NCI-H1694 (cell line): Measurements from ENCODE around the gene ERC2.

Experiments used
- DNase-seq: peaks from one replicate; lab custom pipeline; 2025; lab: John Stamatoyannopoulos, UW

ERC2 gene

GRCh38 chr3:55617385-55617784 lies 850.9 kb downstream of the ERC2 start:
- DNase-seq = no peak

DNA sequence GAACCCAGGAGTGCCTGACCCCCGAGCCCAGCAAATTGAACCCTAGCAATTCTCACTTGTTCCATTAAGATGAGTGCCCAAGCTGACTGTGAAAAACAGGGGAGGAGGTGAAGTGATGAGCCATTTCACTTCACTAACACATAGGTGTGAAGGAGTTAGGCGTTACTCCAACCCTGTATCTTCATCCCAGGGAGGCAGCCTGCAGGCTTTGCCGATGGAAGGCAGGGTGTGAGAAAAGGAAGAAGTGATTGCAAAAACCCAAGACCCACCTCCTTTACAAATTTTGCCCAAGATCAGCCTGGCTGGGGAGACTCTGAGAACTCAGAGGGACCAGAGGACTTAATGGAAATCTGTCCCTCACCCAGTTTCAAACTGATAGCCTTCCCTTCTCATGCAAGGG lies 851.5 kb downstream of the ERC2 start:
- DNase-seq = no peak

GRCh38 chr3:55615694-55616295 lies 852.5 kb downstream of the ERC2 start:
- no peak for DNase-seq

DNA sequence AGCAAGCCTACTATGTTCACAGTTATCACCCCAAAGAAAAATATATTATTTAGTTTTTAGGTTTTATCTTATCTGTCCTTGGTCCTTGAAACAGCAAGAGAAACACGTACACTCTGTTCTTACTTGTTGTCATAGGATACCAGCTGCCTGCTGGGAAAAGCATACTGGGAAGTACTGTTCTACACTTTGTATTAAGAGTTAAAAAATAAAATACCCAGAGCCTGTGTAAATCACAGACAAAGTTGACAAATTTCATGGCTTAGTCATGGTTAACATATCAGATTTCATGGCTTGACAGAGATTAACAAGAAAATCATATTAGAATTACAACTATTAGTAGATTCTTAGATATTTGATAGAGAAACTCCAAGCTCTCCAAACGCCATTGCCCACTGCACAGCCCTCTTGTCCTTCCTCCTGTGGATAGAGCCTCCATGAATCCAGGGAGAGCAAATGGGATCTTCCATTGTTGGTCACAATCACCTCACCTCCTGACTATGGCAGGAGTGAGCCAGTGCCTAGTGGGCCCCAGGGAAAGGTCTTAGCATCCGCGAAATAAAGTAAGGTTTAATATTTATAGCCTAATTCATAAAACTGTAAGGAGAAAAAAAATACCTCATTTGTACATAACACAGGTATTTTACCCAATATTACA lies 853.1 kb downstream of the ERC2 start:
- no peak for DNase-seq

DNA sequence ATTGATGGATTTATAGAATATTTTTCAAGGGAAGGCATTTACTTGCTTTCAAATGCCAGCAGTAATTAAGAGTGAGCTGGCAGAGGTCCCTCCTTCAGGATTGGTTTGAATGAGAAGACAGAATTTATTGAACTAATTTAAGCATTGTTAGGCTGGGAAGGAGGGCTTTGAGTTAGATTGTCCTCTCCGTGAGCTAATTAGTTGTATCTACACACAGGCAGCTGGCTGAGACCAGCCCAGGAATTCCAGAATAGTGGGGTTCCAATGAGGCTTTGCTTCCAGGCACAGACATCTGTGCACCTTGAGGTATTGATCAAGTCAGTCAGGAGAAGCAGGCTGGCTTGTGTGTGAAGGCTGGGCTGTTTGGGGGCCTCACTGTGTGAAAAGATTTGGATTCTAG lies 857.1 kb downstream of the ERC2 start:
- no peak for DNase-seq

GRCh38 chr3:55609230-55609827 lies 858.9 kb downstream of the ERC2 start:
- DNase-seq = no peak

DNA sequence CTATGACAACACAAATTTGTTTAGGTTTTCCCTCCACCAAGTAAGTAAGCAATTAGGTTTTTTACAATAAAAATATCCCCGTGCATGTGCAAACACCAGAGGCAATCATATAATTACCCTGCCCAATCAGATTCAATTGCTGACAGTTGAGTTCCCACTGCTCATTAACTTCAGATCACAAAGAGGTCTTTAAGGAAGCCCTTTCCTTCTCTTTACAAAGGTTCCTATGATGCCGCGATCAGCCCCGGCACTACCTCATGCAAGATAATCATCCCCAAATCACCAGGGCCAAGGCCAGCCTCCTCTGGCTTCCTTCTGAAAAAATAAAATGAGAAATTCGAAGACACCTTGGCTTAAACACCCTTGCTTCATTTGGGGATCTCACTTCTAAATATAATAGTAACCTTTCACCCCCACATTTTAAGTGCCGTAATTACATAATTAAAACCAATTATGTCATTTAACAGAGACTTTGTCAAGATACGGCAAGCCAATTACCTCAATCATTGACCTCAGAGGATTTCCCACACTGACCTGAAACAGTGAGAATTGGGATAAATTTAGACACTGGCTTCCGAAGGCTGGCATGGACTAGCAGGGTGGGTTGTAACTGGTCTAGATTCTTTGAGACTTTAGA lies 859.8 kb downstream of the ERC2 start:
- no peak for DNase-seq

DNA sequence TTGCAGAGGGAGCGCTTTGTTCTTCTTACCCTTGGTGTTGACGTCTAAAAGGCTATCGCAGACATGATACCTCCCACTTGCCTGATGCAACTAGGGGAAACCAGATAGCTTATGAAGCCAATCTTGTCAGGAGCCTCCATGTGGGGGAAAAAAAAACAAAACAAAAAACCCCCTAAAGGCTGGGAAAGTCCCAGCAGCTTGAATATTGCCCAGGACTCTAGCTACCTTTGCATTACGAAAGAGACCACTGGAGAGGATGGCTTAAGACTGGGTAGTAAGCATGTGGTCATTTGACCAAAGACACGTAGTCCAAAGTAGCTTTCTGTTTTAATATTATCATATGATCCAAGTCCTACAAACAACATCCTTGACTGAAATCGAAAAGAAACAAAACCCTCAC lies 860.4 kb downstream of the ERC2 start:
- no peak for DNase-seq

DNA sequence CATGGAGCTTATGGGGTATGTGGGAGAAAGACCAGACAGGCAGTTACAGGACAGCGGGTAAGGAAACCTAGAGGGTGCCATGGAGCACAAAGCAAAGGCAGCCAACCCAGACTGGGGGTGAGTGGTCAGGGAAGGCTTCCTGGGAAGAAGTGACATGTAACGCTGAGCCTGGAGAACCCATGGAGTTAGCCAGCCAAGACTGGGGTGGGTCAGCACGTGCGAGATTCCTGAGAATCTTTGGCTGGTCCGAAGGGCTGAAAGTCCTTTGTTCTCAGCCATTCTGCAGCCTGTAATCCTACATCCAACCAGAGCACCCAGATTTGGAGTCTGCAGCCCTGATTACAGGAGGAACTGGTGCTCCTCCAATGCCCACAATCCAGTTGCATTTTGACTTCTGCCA lies 861.1 kb downstream of the ERC2 start:
- DNase-seq = no peak

DNA sequence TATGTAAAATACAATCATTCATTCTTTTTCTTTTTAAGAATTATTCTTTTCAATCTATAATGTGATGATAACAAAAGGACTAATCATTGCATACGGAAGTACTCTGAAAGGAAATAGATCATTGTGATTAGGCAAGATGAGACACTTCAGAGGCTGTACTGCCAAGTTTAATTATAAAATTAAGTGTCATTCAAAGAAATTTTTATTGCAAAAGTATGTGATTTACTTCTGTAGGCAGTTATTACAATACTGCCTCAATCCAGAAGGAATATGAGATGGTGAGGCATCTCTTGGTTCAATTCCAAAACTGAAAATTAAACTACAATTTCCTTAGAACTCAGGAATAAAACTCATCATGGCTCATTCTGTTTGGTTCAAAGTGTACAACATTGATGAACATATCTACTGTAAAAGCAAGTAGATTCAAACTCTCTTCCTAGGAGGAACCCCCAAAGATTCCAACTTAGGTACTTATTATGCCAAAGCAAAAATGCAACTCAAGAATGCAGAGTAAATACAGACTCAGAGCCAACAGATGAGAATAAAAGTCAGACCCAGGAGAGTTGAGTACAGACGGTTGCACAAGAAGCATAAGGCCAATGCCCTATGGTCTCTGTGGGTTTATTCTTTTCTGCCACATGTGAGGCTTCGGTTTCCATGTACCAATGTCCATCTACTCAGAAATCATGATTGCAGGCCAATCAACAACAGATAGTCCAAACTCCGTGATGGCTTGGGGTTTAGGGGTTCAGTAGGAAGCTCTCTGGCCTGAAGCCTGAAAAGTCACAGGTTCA lies 862.6 kb downstream of the ERC2 start:
- no peak for DNase-seq

DNA sequence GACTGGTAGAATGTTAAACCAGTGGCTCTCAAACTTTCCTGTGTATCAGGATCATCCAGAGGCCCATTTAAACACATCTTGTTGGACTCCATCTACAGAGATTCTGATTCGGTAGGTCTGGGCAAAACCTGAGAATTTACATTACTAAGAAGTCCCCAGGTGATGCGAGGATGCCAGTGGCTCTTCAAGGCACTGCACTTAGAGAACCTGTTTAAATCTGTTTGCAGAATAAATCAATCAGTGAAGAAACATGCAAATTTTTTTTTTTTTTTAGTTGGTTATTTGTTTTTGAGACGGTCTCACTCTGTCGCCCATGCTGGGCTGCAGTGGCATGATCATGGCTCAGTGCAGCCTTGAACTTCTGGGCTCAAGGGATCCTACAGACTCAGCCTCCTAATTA lies 863.4 kb downstream of the ERC2 start:
- no peak for DNase-seq

DNA sequence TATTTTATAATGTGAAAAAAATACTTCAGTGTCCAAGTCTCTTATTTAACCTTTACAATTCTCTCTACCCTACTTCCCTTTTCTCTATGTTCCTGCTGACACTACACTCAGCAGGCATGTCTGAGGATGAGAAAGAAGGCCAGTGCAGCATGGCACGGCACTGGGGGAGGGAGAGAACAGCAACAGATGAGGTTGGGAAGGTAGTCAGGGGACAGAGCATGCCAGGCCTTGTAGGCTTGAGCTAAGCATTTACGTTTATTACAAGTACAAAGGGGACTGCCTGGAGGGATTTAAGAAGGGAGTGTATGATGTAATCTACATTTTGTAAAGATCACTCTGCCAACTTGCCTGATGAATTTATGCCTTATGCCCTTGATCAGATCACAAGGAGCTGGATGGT lies 863.9 kb downstream of the ERC2 start:
- no peak for DNase-seq

GRCh38 chr3:55601366-55602080 lies 866.7 kb downstream of the ERC2 start:
- no peak for DNase-seq

- no peak for DNase-seq
Observed at GRCh38 chr3:55598224-55598623, 870.0 kb downstream of the ERC2 start.

DNA sequence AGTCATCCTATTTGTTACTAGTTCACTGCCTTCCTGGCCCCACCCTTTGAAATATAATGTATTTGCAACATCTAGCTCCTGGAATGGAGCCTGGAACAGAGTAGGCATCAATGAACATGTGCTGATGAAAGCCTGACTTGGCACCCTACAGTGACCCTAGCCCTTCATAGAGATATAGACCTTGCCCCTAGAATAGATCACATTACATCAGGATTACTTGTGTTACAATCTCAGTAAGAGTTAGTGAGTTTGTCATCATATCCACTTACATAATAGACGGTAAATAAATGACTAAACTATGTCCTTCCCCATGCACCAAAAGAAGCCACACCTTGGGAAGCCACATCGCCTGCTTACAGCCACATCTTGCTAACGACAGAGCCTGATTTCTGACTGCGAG lies 870.6 kb downstream of the ERC2 start:
- DNase-seq = no peak

DNA sequence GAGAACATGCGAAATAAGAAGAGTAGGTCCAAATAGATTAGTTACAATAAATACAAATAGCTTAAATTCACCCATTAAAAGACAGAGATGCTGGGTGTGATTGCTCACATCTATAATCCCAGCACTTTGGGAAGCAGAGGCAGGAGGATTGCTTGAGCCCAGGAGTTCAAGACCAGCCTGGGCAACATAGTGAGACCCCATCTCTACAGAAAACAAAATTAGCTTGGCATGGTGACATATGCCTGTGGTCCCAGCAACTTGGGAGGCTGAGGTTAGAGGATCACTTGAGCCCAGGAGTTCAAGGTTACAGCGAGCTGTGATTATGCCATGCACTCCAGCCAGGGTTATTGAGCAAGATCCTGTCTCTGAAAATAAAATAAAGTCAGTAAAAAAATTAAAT lies 872.1 kb downstream of the ERC2 start:
- DNase-seq = no peak

- no peak for DNase-seq
Observed at GRCh38 chr3:55595420-55595819, 872.8 kb downstream of the ERC2 start.

DNA sequence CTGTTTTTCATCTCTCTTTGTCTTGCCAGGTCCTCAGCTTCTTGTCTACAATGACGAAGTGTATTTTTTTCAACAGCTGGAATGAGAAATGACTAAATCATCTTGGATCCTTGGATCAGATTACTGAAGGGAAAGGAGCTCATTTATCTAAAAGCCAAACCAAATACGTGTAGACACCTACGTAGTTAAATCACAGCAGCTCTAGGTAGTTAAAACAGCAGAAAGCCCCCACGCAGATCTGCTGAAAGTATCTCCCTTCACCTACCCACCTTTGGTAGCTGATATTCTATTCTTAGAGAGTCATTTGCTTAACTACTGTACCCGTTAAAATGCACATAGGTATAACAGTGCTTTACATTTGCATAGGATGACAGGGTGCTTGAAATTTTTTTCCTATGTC lies 875.7 kb downstream of the ERC2 start:
- DNase-seq = no peak

GRCh38 chr3:55591888-55592287 lies 876.4 kb downstream of the ERC2 start:
- no peak for DNase-seq

- DNase-seq = no peak
Observed at GRCh38 chr3:55588146-55588765, 880.0 kb downstream of the ERC2 start.

GRCh38 chr3:55585856-55586255 lies 882.4 kb downstream of the ERC2 start:
- DNase-seq = no peak
